Subcutaneous adipose tissue (tissue), 4 donors: ENCODE data around the gene MTCL1. TPM values are rescaled to one million over a fixed set of nuclear protein-coding genes. Genes with fewer than 3 reads are reported as not detected.

Experiments used
- total RNA-seq, 4 donors: library from RNA; depleted of rRNA; stranded (reverse); fragments of >200 nt; gene quantifications; one replicate each; pipeline ENCODE4 v1.1.0, GENCODE V29; 2016
- TF ChIP-seq, protein P1 (sequence below): fragments of 450-650 bp; IDR thresholded peaks from one replicate; pipeline ENCODE4 v1.5.1; 2016; ENCODE audit warnings: low read depth, mild to moderate bottlenecking, control low read depth, antibody characterized with exemption, moderate library complexity

The MTCL1 gene
- total RNA-seq, 4 donors from 2014 or later: 1.5 to 5.9 (median 2.7) TPM

DNA sequence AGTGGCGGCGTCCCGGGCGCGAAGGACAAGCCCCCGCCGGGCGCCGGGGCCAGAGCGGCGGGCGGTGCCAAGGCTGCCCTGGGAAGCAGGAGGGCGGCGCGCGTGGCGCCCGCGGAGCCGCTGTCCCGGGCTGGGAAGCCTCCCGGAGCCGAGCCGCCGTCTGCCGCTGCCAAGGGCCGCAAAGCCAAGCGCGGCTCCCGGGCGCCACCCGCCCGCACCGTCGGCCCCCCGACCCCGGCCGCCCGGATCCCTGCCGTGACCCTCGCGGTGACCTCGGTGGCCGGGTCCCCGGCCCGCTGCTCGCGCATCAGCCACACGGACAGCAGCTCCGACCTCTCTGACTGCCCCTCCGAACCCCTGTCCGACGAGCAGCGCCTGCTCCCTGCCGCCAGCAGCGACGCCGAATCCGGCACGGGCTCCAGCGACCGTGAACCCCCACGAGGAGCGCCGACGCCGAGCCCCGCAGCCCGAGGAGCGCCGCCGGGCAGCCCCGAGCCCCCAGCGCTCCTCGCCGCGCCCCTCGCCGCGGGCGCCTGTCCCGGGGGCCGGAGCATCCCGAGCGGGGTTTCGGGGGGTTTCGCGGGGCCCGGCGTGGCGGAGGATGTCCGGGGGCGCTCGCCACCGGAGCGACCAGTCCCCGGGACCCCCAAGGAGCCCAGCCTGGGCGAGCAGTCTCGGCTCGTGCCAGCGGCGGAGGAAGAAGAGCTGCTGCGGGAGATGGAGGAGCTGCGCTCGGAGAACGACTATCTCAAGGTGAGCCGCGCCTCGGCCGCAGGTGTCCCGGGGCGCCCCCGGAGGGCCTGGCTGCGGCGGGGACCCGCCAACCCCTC, 820 bp downstream of the MTCL1 start:
- TF ChIP-seq, protein P1, sequence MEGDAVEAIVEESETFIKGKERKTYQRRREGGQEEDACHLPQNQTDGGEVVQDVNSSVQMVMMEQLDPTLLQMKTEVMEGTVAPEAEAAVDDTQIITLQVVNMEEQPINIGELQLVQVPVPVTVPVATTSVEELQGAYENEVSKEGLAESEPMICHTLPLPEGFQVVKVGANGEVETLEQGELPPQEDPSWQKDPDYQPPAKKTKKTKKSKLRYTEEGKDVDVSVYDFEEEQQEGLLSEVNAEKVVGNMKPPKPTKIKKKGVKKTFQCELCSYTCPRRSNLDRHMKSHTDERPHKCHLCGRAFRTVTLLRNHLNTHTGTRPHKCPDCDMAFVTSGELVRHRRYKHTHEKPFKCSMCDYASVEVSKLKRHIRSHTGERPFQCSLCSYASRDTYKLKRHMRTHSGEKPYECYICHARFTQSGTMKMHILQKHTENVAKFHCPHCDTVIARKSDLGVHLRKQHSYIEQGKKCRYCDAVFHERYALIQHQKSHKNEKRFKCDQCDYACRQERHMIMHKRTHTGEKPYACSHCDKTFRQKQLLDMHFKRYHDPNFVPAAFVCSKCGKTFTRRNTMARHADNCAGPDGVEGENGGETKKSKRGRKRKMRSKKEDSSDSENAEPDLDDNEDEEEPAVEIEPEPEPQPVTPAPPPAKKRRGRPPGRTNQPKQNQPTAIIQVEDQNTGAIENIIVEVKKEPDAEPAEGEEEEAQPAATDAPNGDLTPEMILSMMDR: no peak

DNA sequence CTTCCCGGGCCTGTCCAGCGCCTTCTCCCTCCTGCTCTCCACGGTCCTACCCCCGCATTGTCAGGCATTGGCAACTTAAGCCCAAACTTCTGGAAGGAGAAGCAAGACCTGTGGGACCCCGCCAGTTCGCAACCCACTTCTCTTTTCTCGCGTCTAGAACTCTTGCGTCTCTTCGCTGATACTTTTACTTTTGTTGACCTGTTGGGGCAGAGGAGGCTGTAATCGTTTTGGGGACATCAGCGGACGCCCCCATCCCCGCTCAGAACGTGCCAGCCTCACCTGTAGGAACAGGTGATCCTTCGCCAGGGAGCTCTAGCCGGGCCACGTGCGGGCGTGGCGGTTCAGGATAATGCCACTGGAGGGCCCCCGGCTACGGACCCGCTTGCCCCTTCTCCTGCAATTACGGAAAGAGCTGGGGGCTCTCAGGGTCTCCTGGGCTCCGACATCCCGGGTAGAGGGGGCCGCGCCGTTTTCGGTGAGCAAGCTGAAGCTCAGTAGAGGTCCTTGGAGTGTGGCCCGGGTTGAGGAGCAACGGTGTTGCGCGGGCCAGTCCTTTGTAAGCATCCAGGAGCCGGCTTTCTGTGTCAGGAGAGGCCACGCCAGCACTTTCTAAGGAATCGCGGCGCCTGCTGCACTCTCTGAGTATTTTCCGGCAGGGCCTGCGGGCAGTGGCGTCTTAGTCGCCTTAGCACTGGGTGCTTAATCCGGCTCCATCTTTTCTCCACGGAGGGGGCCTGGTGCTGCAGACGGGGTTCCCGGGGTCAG, 1.6 kb downstream of the MTCL1 start:
- TF ChIP-seq, protein P1: no peak

DNA sequence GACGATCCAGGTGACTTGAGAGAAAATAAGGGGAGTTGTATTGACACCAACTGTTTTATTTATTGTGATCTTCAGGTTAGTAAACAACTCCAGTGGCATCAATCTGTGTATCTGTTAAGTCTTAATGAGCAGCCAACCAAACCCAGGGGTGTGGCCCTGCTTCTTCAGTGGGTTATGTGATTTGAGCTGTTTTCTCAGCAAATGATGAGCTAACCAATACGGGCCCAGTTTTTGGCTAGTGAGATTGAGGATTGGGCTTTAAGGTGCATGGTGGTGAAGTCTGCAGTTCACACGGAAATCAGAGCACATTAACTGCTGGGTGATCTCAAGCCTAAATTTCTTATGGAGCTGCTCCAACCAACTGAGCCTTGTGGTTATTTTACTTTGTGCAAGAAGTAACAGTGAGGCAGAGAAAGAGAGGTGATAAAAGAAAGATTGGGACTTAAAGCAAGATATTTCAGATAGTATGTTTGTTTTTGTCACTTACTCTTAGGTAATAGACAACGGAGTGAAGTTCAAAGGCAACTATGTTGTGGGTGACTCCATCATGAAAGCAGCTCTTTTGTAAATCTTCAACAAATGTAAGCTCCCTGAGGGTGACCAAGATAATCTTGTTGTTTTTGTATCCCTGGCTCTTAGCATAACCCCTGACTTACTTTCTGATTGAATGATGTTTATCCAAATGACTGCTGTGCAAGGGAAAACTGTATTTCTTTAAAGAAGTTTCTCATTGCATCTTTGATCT, 2.4 kb downstream of the MTCL1 start:
- TF ChIP-seq, protein P1: no peak

DNA sequence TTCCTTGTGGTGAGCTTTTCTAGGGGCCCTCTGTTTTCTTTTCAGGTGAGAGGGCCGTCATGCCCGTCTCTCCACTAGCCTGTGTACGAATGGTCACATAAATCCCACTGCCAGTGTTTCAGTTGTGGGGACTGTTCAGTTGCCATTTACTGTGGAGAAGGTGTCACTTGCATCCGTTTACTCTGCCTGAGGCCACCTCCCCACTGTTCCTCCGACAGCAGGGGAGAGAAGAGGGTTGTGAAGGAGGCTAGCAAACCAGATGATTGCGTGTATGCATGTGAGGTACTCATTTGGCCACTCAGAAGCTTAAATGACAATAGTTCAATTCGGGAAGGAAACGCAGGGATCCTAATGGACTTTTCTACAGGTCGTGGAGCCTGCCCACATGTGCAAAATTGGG, 3.3 kb downstream of the MTCL1 start:
- TF ChIP-seq, protein P1: no peak

DNA sequence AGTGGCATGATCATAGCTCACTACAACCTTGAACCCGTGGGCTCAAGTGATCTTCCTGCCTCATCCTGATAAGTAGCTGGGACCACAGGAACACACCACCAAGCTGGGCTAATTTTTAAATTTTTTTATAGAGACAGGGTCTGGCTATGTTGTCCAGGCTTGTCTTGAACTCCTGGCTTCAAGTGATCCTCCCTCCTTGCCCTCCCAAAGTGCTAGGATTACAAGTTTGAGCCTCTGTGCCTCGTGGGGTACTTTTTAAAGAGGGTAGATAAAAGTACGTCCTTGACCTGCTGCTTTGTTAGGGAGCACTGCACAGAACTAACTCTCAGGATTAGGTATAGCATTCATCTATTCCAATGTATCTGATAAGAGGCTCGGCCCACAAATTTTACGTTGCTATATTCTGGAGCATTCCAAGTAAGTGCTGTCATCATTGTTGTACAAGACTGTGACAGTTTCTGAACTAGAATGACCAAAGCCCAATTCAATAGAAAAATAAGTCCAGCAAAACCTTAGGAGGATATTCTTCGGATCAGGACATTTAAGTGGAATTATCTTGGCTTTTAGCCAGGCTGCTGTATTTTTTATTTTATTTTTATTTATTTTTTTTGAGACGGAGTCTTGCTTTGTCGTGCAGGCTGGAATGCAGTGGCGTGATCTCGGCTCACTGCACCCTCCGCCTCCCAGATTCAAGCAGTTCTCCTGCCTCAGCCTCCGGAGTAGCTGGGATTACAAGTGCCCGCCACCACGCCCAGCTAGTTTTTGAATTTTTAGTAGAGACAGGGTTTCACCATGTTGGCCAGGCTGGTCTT, 4.1 kb downstream of the MTCL1 start:
- TF ChIP-seq, protein P1: no peak

DNA sequence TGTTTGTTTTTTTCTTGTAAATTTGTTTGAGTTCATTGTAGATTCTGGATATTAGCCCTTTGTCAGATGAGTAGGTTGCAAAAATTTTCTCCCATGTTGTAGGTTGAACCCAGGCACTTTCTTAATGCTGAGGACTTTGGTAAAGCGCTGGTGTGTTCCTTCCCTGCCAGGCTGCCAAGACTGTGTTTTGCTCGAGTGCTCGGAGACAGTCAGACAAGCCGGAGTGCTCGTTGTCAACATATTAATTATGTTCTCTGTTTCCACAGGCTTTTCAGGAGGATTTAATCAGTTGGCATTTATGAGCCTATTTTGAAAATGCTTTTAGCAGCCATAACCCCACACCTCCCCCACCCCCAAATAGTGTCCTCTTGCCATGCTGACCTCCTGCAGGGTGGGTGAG, 6.4 kb downstream of the MTCL1 start:
- TF ChIP-seq, protein P1: no peak
